Activated B cell treated with CpG ODN at 0.5 μM for 24 hours (primary cell): Measurements from ENCODE around the gene UGT2B11. TPM values are rescaled to one million over a fixed set of nuclear protein-coding genes. Genes with fewer than 3 reads are reported as not detected.
"Not testable (repeated sequence)": the region's sequence is repeated elsewhere in the genome, so short reads cannot be mapped to it uniquely, and the experiment has no call there.

ENCODE experiments used
- ATAC-seq: fragments of 200-7000 bp; cut with Tn5 transposase; one replicate; pipeline ENCODE4 v1.10.0; 2021; ENCODE audit warnings: low read depth, mild to moderate bottlenecking, moderate library complexity
- CTCF ChIA-PET: fragments of 350-600 bp; sonication (Branson Sonifier 250); formaldehyde crosslinking; loops from one replicate; lab custom pipeline; 2021; ENCODE audit warnings: antibody characterized with exemption; lab: Charles Lee
- POLR2A ChIA-PET: fragments of 350-600 bp; sonication (Branson Sonifier 250); formaldehyde crosslinking; loops from one replicate; lab custom pipeline; 2021; ENCODE audit warnings: antibody characterized with exemption; lab: Charles Lee
- DNase-seq: peaks from one replicate; pipeline ENCODE4 v3.0.0; 2022
- H3K27ac Mint-ChIP-seq: one replicate; pipeline ENCODE4 v1.8.0; 2020; ENCODE audit warnings: mixed read lengths
- H3K27me3 Mint-ChIP-seq: one replicate; pipeline ENCODE4 v1.8.0; 2021; ENCODE audit warnings: mixed read lengths
- H3K36me3 Mint-ChIP-seq: one replicate; pipeline ENCODE4 v1.8.0; 2021; ENCODE audit warnings: low read depth, mixed read lengths
- H3K4me1 Mint-ChIP-seq: one replicate; pipeline ENCODE4 v1.8.0; 2021; ENCODE audit warnings: mixed read lengths
- H3K4me3 Mint-ChIP-seq: one replicate; pipeline ENCODE4 v1.8.0; 2020; ENCODE audit warnings: mild to moderate bottlenecking, mixed read lengths
- H3K9me3 Mint-ChIP-seq: one replicate; pipeline ENCODE4 v1.8.0; 2020; ENCODE audit warnings: mixed read lengths
- CTCF ChIP-seq: fragments of 200-600 bp; IDR thresholded peaks from one replicate; pipeline ENCODE4 v1.8.0; 2022; ENCODE audit warnings: antibody characterized with exemption, mild to moderate bottlenecking
- intact Hi-C: fragments of 100-400 bp; cut with micrococcal nuclease; formaldehyde crosslinking; loops from one replicate; pipeline ENCODE4 v1.15.1; 2024
- total RNA-seq: library from RNA; stranded (reverse); gene quantifications from 2 replicates; pipeline ENCODE4 v1.2.3, GENCODE V29; 2022

UGT2B11 gene
- total RNA-seq, 1 donor from 2014 or later, result not detected

DNA sequence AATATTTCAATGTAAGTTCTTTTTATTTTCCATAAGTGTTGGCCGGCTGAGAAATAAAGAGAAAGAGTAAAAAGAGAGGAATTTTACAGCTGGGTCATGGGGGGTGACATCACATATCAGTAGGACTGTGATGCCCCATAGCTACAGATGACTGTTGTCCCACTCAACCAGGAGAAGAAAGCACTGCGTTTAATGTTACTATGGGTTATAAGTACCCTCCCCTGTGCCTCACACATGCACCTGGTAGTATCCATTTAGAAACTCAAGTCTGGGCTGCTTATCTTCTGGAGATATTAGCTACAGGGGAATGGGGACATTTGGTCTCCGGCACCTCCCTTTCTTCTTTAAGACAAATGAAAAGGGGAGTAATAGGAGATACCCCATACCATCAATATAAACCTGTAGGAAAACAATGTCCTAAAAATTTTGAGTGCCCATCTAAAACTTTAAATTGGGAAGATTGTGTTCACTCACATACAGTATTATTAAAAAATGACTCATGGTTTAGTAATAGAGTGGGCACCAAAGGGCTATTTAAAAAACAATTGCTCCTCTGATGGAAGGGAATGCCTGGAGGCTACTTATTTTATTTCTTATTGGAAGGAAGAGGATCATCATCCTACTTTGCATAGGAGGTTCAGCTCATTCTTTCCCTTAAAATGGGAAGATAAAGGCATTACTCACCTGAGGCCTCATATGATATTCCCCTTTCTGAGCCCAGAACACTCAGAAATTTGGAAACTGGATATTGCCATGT, 18.2 kb downstream of the UGT2B11 start:
- ATAC-seq (no peak), DNase-seq (no peak)
- H3K4me3 Mint-ChIP-seq, result no peak overlapping the region
- ChIA-PET CTCF (no interaction called here), POLR2A (no interaction called here)
- H3K36me3 Mint-ChIP-seq, result no peaks in the 10 kb centered on the region
- intact Hi-C loops, result no loop called here
- no peaks in the 10 kb centered on the region for H3K4me1 Mint-ChIP-seq
- TF ChIP-seq CTCF, result no peak
- H3K9me3 Mint-ChIP-seq, result peaks cover 3% of the 10 kb centered on the region
- H3K27me3 Mint-ChIP-seq, result no peaks in the 10 kb centered on the region
- H3K27ac Mint-ChIP-seq, result no peak overlapping the region

DNA sequence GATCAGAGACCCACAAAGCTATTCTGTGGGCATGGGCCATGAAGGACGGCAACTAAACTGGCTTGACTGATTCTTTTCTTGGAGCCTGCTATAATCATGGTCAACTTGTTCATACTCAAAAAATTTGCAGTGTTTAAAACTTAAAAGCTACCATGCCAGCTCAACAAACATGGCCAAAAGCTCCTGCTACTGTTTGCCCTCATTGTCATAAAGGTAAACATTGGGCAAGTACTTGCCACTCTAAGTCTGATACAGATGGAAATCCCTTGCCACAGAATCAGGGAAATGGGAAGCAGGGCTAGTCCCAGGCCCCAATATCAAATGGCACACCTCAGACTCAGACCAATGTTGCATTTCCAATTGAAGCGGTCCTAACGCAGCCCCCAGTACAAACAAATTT, 20.4 kb downstream of the UGT2B11 start:
- DNase-seq (no peak), ATAC-seq (no peak)
- no peak for TF ChIP-seq CTCF
- no peak overlapping the region for H3K4me3 Mint-ChIP-seq
- no peaks in the 10 kb centered on the region for H3K27me3 Mint-ChIP-seq
- H3K27ac Mint-ChIP-seq, result no peak overlapping the region
- H3K9me3 Mint-ChIP-seq, result peaks cover 3% of the 10 kb centered on the region
- POLR2A ChIA-PET, result no interaction called here
- CTCF ChIA-PET, result no interaction called here
- no peaks in the 10 kb centered on the region for H3K4me1 Mint-ChIP-seq
- intact Hi-C loops, result no loop called here
- H3K36me3 Mint-ChIP-seq, result no peaks in the 10 kb centered on the region

- H3K27me3 Mint-ChIP-seq, H3K9me3 Mint-ChIP-seq, intact Hi-C loops, POLR2A ChIA-PET, CTCF ChIA-PET, ATAC-seq, H3K27ac Mint-ChIP-seq, H3K4me3 Mint-ChIP-seq, H3K36me3 Mint-ChIP-seq, H3K4me1 Mint-ChIP-seq, DNase-seq: not testable (repeated sequence)
Measured at GRCh38 chr4:69191905-69192304, 22.6 kb downstream of the UGT2B11 start.

DNA sequence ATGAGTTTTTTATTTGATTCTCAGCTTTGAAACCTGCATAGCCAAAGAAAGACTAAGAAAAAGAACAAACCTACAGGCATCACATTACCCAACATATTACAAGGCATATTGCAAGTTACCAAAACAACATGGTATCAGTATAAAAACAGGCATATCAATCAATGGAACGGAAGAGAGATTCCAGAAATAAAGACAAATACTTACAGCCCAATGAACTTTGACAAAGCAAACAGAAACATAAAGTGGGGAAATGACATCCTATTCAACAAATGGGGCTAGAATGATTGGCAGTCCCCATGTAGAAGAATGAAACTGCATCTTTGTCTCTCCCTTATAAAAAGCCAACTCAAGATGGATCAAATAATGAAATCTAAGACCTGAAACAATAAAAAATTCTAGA, 23.9 kb downstream of the UGT2B11 start:
- H3K27ac Mint-ChIP-seq, POLR2A ChIA-PET, CTCF ChIA-PET, ATAC-seq, H3K9me3 Mint-ChIP-seq, H3K4me3 Mint-ChIP-seq, H3K36me3 Mint-ChIP-seq, H3K4me1 Mint-ChIP-seq, intact Hi-C loops, H3K27me3 Mint-ChIP-seq, DNase-seq: not testable (repeated sequence)

- H3K36me3 Mint-ChIP-seq, CTCF ChIA-PET, intact Hi-C loops, DNase-seq, H3K4me1 Mint-ChIP-seq, H3K27me3 Mint-ChIP-seq, ATAC-seq, POLR2A ChIA-PET, H3K4me3 Mint-ChIP-seq, H3K9me3 Mint-ChIP-seq, H3K27ac Mint-ChIP-seq: not testable (repeated sequence)
Measured at GRCh38 chr4:69181519-69182169, 32.9 kb downstream of the UGT2B11 start.

DNA sequence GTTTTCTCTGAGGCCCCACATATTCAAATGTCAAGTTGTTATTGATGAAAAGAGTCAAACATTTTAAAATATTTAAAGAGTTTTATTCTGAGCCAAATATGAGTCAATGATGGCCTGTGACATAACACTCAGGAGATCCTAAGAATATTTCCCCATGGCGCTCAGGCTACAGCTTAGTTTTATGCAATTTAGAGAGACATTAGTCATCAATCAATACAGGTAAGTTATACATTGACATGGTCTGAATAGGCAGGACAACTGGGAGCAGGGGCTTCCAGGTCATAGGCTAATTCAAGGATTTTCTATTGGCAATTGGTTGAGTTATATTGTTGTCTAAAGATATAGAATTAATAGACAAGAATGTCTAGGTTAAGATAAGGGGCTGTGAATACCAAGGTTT, 34.7 kb downstream of the UGT2B11 start:
- POLR2A ChIA-PET, H3K4me3 Mint-ChIP-seq, DNase-seq, H3K4me1 Mint-ChIP-seq, H3K9me3 Mint-ChIP-seq, ATAC-seq, H3K27me3 Mint-ChIP-seq, intact Hi-C loops, H3K27ac Mint-ChIP-seq, H3K36me3 Mint-ChIP-seq: not testable (repeated sequence)
- CTCF ChIA-PET, result interaction anchor here (1.0 kb wide), 1 partner anchor 10 kb away, joined by 4 read pairs; no protein-coding TSS in a partner anchor

DNA sequence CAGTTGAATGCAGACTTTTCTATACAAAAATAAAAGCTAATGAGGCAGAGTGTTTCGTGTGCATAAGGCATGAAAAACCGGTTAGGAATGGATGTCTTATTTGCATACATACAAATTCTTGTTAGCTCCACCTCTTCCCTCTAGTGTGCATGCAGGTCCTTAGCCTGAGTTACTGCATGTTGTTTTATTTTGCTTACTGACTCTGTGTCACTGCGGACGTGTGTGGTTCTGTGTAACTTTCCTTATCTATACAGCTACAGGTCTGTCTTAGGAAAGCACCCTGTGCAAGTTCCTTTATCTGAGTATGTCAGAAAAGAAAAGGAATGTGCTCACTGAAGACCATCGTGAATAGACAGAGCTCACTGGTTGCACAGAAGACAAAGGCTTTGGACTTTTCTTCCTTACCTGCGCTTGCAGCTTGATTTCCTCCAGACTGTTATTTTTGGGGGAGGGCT, 35.8 kb downstream of the UGT2B11 start:
- DNase-seq, H3K36me3 Mint-ChIP-seq, ATAC-seq, POLR2A ChIA-PET, H3K4me3 Mint-ChIP-seq, H3K27ac Mint-ChIP-seq, H3K9me3 Mint-ChIP-seq, H3K27me3 Mint-ChIP-seq, intact Hi-C loops, H3K4me1 Mint-ChIP-seq: not testable (repeated sequence)
- CTCF ChIA-PET, result interaction anchor here (1.0 kb wide), 1 partner anchor 9 kb away, joined by 4 read pairs; no protein-coding TSS in a partner anchor

DNA sequence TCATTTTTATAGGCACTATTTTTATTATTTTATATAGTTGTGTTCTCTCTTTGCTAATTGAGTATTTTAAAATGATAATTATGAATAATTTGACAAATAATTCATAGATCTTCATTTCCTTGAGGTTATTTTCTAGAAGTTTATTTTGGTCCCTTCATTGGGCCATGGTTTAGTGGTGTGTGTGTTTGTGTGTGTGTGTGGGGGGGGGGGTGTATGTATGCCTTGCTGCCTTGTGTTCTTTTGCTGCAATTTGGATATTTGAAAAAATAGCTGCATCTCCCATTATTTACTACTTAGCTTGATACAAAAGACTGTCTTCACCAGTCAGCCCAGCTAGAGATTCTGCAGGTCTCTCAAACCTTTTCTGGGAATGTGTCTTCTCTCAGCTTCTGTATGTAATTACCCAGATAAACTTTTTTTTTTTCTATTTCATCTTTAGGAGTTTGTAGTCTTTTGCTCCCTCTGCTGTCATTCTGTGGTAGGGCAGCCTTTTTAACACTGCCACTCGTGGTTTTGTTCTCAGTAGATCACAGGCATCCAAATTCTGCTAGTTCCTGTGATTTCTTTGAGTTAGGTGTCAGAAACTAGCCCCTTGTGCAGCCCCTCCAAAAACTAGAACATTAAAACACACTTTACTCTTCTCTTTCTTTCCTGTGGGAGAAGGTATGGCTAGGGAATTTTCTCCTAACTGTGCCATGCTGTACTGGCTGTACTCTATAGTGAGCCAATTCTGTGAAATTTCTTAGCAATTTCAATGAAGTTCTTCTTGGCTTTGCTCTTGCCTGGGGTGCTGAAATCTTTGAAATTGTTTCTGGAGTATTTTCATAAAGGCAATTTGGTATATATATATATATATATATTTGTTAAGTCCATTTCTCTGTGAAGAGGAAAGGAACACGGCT, 44.1 kb downstream of the UGT2B11 start:
- intact Hi-C loops, H3K36me3 Mint-ChIP-seq, POLR2A ChIA-PET, H3K27me3 Mint-ChIP-seq, DNase-seq, H3K27ac Mint-ChIP-seq, H3K4me1 Mint-ChIP-seq, ATAC-seq, H3K9me3 Mint-ChIP-seq, H3K4me3 Mint-ChIP-seq: not testable (repeated sequence)
- CTCF ChIA-PET, result interaction anchor here (0.6 to 0.7 kb wide), 2 partner anchors 9 to 885 kb away, joined by 3 to 4 read pairs; no protein-coding TSS in a partner anchor

GRCh38 chr4:69169171-69169570, 45.4 kb downstream of the UGT2B11 start:
- H3K27me3 Mint-ChIP-seq, ATAC-seq, CTCF ChIA-PET, DNase-seq, H3K36me3 Mint-ChIP-seq, intact Hi-C loops, H3K9me3 Mint-ChIP-seq, POLR2A ChIA-PET, H3K4me1 Mint-ChIP-seq, H3K27ac Mint-ChIP-seq, H3K4me3 Mint-ChIP-seq: not testable (repeated sequence)
